Measurements from ENCODE around the gene C16orf96.

The C16orf96 gene

GRCh38 chr16:4646773-4647643, 90.9 kb downstream of the C16orf96 start:
- no peak for DNase-seq (ENCODE audit: low read depth)

GRCh38 chr16:4647644-4647980, 91.5 kb downstream of the C16orf96 start:
- DNase-seq (ENCODE audit: low read depth): no peak

- DNase-seq (ENCODE audit: low read depth): no peak
These were observed 92.8 kb downstream of the C16orf96 start for GRCh38 chr16:4648917-4649316.

- no peak for DNase-seq (ENCODE audit: low read depth)
These were observed 93.8 kb downstream of the C16orf96 start for GRCh38 chr16:4649744-4650442.

All from activated T-helper 9 cell treated with anti-CD3 and anti-CD28 coated beads, Interleukin-2, amount 50 U/mL, for 16 hours (primary cell).